Skeletal muscle tissue (tissue), 4 donors: ENCODE results near the gene SPATA31D1. TPM values are rescaled to one million over a fixed set of nuclear protein-coding genes. Genes with fewer than 3 reads are reported as not detected.
"Not testable (repeated sequence)": the region's sequence is repeated elsewhere in the genome, so short reads cannot be mapped to it uniquely, and the experiment has no call there.

Experiments
- H3K27ac ChIP-seq: one replicate; pipeline ENCODE4 v1.7.0; 2013; ENCODE audit warnings: mild to moderate bottlenecking, low read depth, low read length, inconsistent platforms
- H3K27me3 ChIP-seq, 3 donors: one replicate each; pipeline ENCODE4 v1.7.0; 2013; ENCODE audit warnings: low read length in 3 of 3; ENCODE audit not compliant: control insufficient read depth in 3 of 3, insufficient read depth in 3 of 3
- H3K36me3 ChIP-seq, 3 donors: one replicate each; pipeline ENCODE4 v1.7.0; 2013; ENCODE audit warnings: low read length in 3 of 3; ENCODE audit not compliant: control insufficient read depth in 3 of 3, insufficient read depth in 3 of 3
- H3K4me1 ChIP-seq, 3 donors: one replicate each; pipeline ENCODE4 v1.7.0; 2013; ENCODE audit warnings: low read length in 3 of 3, mild to moderate bottlenecking in 3 of 3; ENCODE audit not compliant: control insufficient read depth in 3 of 3, insufficient read depth in 3 of 3
- H3K4me3 ChIP-seq, 3 donors: one replicate each; pipeline ENCODE4 v1.7.0; 2013; ENCODE audit warnings: low read length in 3 of 3
- H3K9ac ChIP-seq, 3 donors: one replicate each; pipeline ENCODE4 v1.7.0; 2013; ENCODE audit warnings: low read length in 3 of 3, mild to moderate bottlenecking in 3 of 3, moderate library complexity in 2 of 3, low read depth in 1 of 3
- H3K9me3 ChIP-seq, 3 donors: one replicate each; pipeline ENCODE4 v1.7.0; 2013; ENCODE audit warnings: low read length in 3 of 3; ENCODE audit not compliant: control insufficient read depth in 3 of 3
- total RNA-seq: library from RNA; depleted of rRNA; stranded (reverse); fragments of >200 nt; gene quantifications from one replicate; pipeline ENCODE4 v1.2.3, GENCODE V29; 2014
- donor health status: Osteomylitis.

The SPATA31D1 gene
- not detected for total RNA-seq

- H3K36me3 ChIP-seq, H3K4me1 ChIP-seq, H3K9me3 ChIP-seq, H3K27me3 ChIP-seq, H3K27ac ChIP-seq, H3K4me3 ChIP-seq, H3K9ac ChIP-seq: not testable (repeated sequence)
Measured at GRCh38 chr9:81988472-81988871, at the start of gene SPATA31D1. TSS of gene SPATA31D1 (plus strand) at chr9:81988772. CDS start at chr9:81988819, 47 bp downstream.

- H3K9me3 ChIP-seq, H3K27me3 ChIP-seq, H3K9ac ChIP-seq, H3K4me3 ChIP-seq, H3K27ac ChIP-seq, H3K36me3 ChIP-seq, H3K4me1 ChIP-seq: not testable (repeated sequence)
Measured at GRCh38 chr9:81943393-81943792, 45.2 kb upstream of the SPATA31D1 start, which contains the start of gene SPATA31D3. TSS of gene SPATA31D3 (plus strand) at chr9:81943500. CDS start at chr9:81943586, 86 bp downstream.

GRCh38 chr9:81948650-81949049, 39.9 kb upstream of the SPATA31D1 start:
- not testable (repeated sequence) for H3K27ac ChIP-seq, H3K9me3 ChIP-seq, H3K4me3 ChIP-seq, H3K27me3 ChIP-seq, H3K4me1 ChIP-seq, H3K9ac ChIP-seq, H3K36me3 ChIP-seq

- no peak overlapping the region for H3K9ac ChIP-seq
- H3K27me3 ChIP-seq: no peaks in the 10 kb centered on the region
- no peak overlapping the region for H3K27ac ChIP-seq
- no peaks in the 10 kb centered on the region for H3K36me3 ChIP-seq
- no peaks in the 10 kb centered on the region for H3K4me1 ChIP-seq
- peaks cover 0 to 3% (median 0%) of the 10 kb centered on the region in 3 donors for H3K9me3 ChIP-seq
- no peak overlapping the region for H3K4me3 ChIP-seq
Measured at GRCh38 chr9:81953096-81953495, 35.5 kb upstream of the SPATA31D1 start.

GRCh38 chr9:81955625-81956024, 32.9 kb upstream of the SPATA31D1 start:
- Histone ChIP-seq H3K27ac (no peak overlapping the region), H3K27me3 (no peaks in the 10 kb centered on the region), H3K36me3 (no peaks in the 10 kb centered on the region)

GRCh38 chr9:81964218-81965171, 24.1 kb upstream of the SPATA31D1 start:
- H3K9me3 ChIP-seq: peaks cover 0 to 2% (median 0%) of the 10 kb centered on the region in 3 donors
- no peaks in the 10 kb centered on the region for H3K27me3 ChIP-seq
- no peaks in the 10 kb centered on the region for H3K36me3 ChIP-seq

More at GRCh38 chr9:81955625-81956024, 32.9 kb upstream of the SPATA31D1 start:
- Histone ChIP-seq H3K4me3 (no peak overlapping the region), H3K9ac (no peak overlapping the region), H3K9me3 (peaks cover 0 to 3% (median 0%) of the 10 kb centered on the region in 3 donors), H3K4me1 (no peaks in the 10 kb centered on the region)

GRCh38 chr9:81968026-81968425, 20.5 kb upstream of the SPATA31D1 start:
- Histone ChIP-seq H3K36me3 (no peaks in the 10 kb centered on the region), H3K27ac (no peak overlapping the region)

More at GRCh38 chr9:81964218-81965171, 24.1 kb upstream of the SPATA31D1 start:
- no peak overlapping the region for H3K27ac ChIP-seq
- H3K9ac ChIP-seq: no peak overlapping the region
- no peaks in the 10 kb centered on the region for H3K4me1 ChIP-seq
- no peak overlapping the region for H3K4me3 ChIP-seq

GRCh38 chr9:81969971-81970370, 18.6 kb upstream of the SPATA31D1 start:
- Histone ChIP-seq H3K9ac (no peak overlapping the region), H3K36me3 (no peaks in the 10 kb centered on the region), H3K9me3 (peaks cover 0 to 2% (median 0%) of the 10 kb centered on the region in 3 donors), H3K27me3 (no peaks in the 10 kb centered on the region), H3K4me3 (no peak overlapping the region), H3K27ac (no peak overlapping the region), H3K4me1 (peaks cover 0 to 5% (median 0%) of the 10 kb centered on the region in 3 donors)

More at GRCh38 chr9:81968026-81968425, 20.5 kb upstream of the SPATA31D1 start:
- Histone ChIP-seq H3K9ac (no peak overlapping the region), H3K9me3 (peaks cover 0 to 2% (median 0%) of the 10 kb centered on the region in 3 donors), H3K4me1 (no peaks in the 10 kb centered on the region), H3K4me3 (no peak overlapping the region), H3K27me3 (no peaks in the 10 kb centered on the region)

- Histone ChIP-seq H3K36me3 (no peaks in the 10 kb centered on the region), H3K9ac (no peak overlapping the region), H3K27me3 (no peaks in the 10 kb centered on the region), H3K4me3 (no peak overlapping the region), H3K27ac (no peak overlapping the region), H3K4me1 (peaks cover 0 to 9% (median 0%) of the 10 kb centered on the region in 3 donors), H3K9me3 (no peaks in the 10 kb centered on the region)
Measured at GRCh38 chr9:81971727-81972126, 16.8 kb upstream of the SPATA31D1 start.

GRCh38 chr9:81974764-81975163, 13.8 kb upstream of the SPATA31D1 start:
- Histone ChIP-seq H3K36me3 (no peaks in the 10 kb centered on the region), H3K9me3 (no peaks in the 10 kb centered on the region), H3K27me3 (no peaks in the 10 kb centered on the region), H3K4me1 (peaks cover 0 to 9% (median 0%) of the 10 kb centered on the region in 3 donors), H3K27ac (no peak overlapping the region), H3K4me3 (no peak overlapping the region), H3K9ac (no peak overlapping the region)
